Transverse colon (tissue), 4 donors: ENCODE measurements around the gene HTR2A. TPM values are rescaled to one million over a fixed set of nuclear protein-coding genes. Genes with fewer than 3 reads are reported as not detected.

Experiments
- DNase-seq: peaks from one replicate; pipeline ENCODE4 v3.0.0-alpha.2; 2019
- H3K27ac ChIP-seq, 4 donors: fragments of 200-600 bp; sonication (generic); 2 replicates each; pipeline ENCODE4 v1.5.1; 2016 to 2018; ENCODE audit warnings: inconsistent platforms in 4 of 4
- H3K27me3 ChIP-seq: fragments of 200-600 bp; sonication (generic); 2 replicates; pipeline ENCODE4 v1.5.1; 2017; ENCODE audit warnings: inconsistent platforms
- H3K36me3 ChIP-seq, 4 donors: fragments of 200-600 bp; sonication (generic); 2 replicates each; pipeline ENCODE4 v1.5.1; 2017 to 2019; ENCODE audit warnings: inconsistent platforms in 4 of 4
- H3K4me1 ChIP-seq, 4 donors: fragments of 200-600 bp; sonication (generic); 2 replicates each; pipeline ENCODE4 v1.5.1; 2017 to 2020; ENCODE audit warnings: inconsistent platforms in 4 of 4
- H3K4me3 ChIP-seq, 4 donors: fragments of 200-600 bp; sonication (generic); 1 replicate in 1 of 4; 2 replicates in 3 of 4; pipeline versions ENCODE4 v1.5.1 to v1.6.1; 2017 to 2019; ENCODE audit warnings: inconsistent platforms in 4 of 4
- H3K9me3 ChIP-seq, 2 donors: fragments of 200-600 bp; sonication (generic); 2 replicates each; pipeline ENCODE4 v1.5.1; 2017 to 2019; ENCODE audit warnings: inconsistent platforms in 2 of 2
- CTCF ChIP-seq, 5 experiments: fragments of 200-600 bp in 3 of 5; fragments of 450-650 bp in 2 of 5; sonication (generic) in 3 of 5; IDR thresholded peaks; 1 replicate in 2 of 5; 2 replicates in 3 of 5; pipeline ENCODE4 v1.5.1; 2016 to 2017; ENCODE audit warnings: antibody characterized with exemption in 5 of 5, inconsistent platforms in 3 of 5, mild to moderate bottlenecking in 2 of 5, moderate library complexity in 1 of 5
- EP300 ChIP-seq: sonication (generic); formaldehyde crosslinking; IDR thresholded peaks from one replicate; pipeline ENCODE4 v1.6.1; 2017; ENCODE audit warnings: antibody characterized with exemption, low read depth
- POLR2A ChIP-seq: fragments of 450-650 bp; IDR thresholded peaks from one replicate; pipeline ENCODE4 v1.6.1; 2016; ENCODE audit warnings: antibody characterized with exemption, mild to moderate bottlenecking, moderate library complexity
- POLR2AphosphoS5 ChIP-seq, 3 donors: sonication (generic); formaldehyde crosslinking; IDR thresholded peaks; one replicate each; pipeline ENCODE4 v1.6.1; 2016; ENCODE audit warnings: antibody characterized with exemption in 3 of 3
- WGBS, 2 donors: methylation state at CpG; one replicate each; pipeline ENCODE4 v1.1.5; 2018; ENCODE audit warnings: low coverage in 1 of 2; 5-methylcytosine and 5-hydroxymethylcytosine counted together
- in situ Hi-C, 4 donors: fragments of 200-750 bp; cut with MboI; loops; one replicate each; pipeline versions ENCODE4 v1.15.0 to v1.15.1; 2017; ENCODE audit warnings: low sequenced_read_pairs in 3 of 4, low pct_ligation_motif_present in 1 of 4, low pct_unique_long_range_greater_than_20kb in 1 of 4
- intact Hi-C: fragments of 100-400 bp; cut with DNase I; formaldehyde crosslinking; loops from one replicate; pipeline ENCODE4 v1.15.1; 2023; ENCODE audit warnings: low total_unique reads
- total RNA-seq, 4 donors: library from RNA; depleted of rRNA; stranded (reverse); fragments of >200 nt; gene quantifications; one replicate each; pipeline ENCODE4 v1.1.0, GENCODE V29; 2016

Gene HTR2A
- total RNA-seq, 4 donors from 2014 or later: 0.14 to 0.20 (median 0.16) TPM; not detected in 1

- no peaks in the 10 kb centered on the region for H3K4me1 ChIP-seq
- 0 to 79% methylated on average over 1 to 2 of the region's 2 CpGs for WGBS, 2 donors
- in situ Hi-C loops (no loop called here), intact Hi-C loops (no loop called here)
- DNase-seq: no peak
- H3K4me3 ChIP-seq: no peak overlapping the region
- no peak for TF ChIP-seq POLR2AphosphoS5 (IDR thresholded peaks at IDR 0.05)
- no peak for TF ChIP-seq POLR2A
- TF ChIP-seq CTCF (IDR thresholded peaks at IDR 0.05): no peak
- TF ChIP-seq EP300: no peak
- no peaks in the 10 kb centered on the region for H3K36me3 ChIP-seq
- H3K27ac ChIP-seq: no peak overlapping the region
- no peaks in the 10 kb centered on the region for H3K9me3 ChIP-seq
- H3K27me3 ChIP-seq: peaks cover 8% of the 10 kb centered on the region
These were observed 15.2 kb downstream of the HTR2A start for GRCh38 chr13:46881621-46882020.

GRCh38 chr13:46874006-46874405 lies 22.8 kb downstream of the HTR2A start:
- H3K9me3 ChIP-seq: no peaks in the 10 kb centered on the region
- H3K36me3 ChIP-seq: no peaks in the 10 kb centered on the region
- intact Hi-C loops: no loop called here
- H3K4me1 ChIP-seq: no peaks in the 10 kb centered on the region
- WGBS, 2 donors: 71 to 77% methylated on average over 5 of the region's 5 CpGs
- no peak overlapping the region for H3K27ac ChIP-seq
- in situ Hi-C loops: no loop called here
- H3K27me3 ChIP-seq: no peaks in the 10 kb centered on the region
- no peak for DNase-seq
- H3K4me3 ChIP-seq: no peak overlapping the region
- TF ChIP-seq EP300 (no peak), POLR2AphosphoS5 (IDR thresholded peaks at IDR 0.05) (no peak), POLR2A (no peak), CTCF (IDR thresholded peaks at IDR 0.05) (no peak)

GRCh38 chr13:46871557-46871956 lies 25.3 kb downstream of the HTR2A start:
- H3K36me3 ChIP-seq: no peaks in the 10 kb centered on the region
- H3K4me1 ChIP-seq: no peaks in the 10 kb centered on the region
- 61% methylated on average over 2 of the region's 2 CpGs; no CpG with 5 or more reads in 1 of the 2 donors for WGBS, 2 donors
- intact Hi-C loops: no loop called here
- TF ChIP-seq POLR2AphosphoS5 (IDR thresholded peaks at IDR 0.05): no peak
- no peak for TF ChIP-seq POLR2A
- no peak for TF ChIP-seq EP300
- TF ChIP-seq CTCF (IDR thresholded peaks at IDR 0.05): no peak
- no peak overlapping the region for H3K4me3 ChIP-seq
- DNase-seq: no peak
- no peaks in the 10 kb centered on the region for H3K27me3 ChIP-seq
- in situ Hi-C loops: no loop called here
- H3K9me3 ChIP-seq: no peaks in the 10 kb centered on the region
- H3K27ac ChIP-seq: no peak overlapping the region

DNA sequence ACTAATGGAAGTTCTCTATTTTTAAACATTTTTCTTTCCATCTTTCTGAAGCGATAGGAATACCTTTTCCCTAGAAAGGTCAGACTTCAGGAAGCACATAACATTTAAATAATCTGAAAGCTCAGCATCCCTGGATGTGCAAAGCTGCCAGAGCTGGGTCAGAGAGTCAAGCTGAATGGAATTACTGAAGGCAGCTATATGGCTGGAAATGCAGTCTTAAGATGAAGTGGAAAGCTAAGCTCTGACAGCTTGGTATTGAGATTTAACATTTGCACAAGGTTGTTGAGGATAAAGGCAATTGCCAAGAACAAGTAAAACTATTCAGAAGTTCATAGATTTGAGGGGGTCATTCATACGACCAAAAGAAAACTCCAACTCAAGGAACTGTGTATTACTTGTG lies 28.8 kb downstream of the HTR2A start:
- Histone ChIP-seq H3K27me3 (no peaks in the 10 kb centered on the region), H3K4me1 (no peaks in the 10 kb centered on the region), H3K4me3 (no peak overlapping the region), H3K36me3 (no peaks in the 10 kb centered on the region), H3K9me3 (no peaks in the 10 kb centered on the region), H3K27ac (no peak overlapping the region)
- no peak for DNase-seq
- TF ChIP-seq POLR2AphosphoS5 (IDR thresholded peaks at IDR 0.05) (no peak), CTCF (IDR thresholded peaks at IDR 0.05) (no peak), POLR2A (no peak), EP300 (no peak)
- WGBS, 2 donors: 77 to 84% methylated on average over 2 of the region's 2 CpGs
- in situ Hi-C loops: no loop called here
- intact Hi-C loops: no loop called here
